ENCODE data around the gene MFAP4. TPM values are rescaled to one million over a fixed set of nuclear protein-coding genes. Genes with fewer than 3 reads are reported as not detected.
"Not testable (repeated sequence)": the region's sequence is repeated elsewhere in the genome, so short reads cannot be mapped to it uniquely, and the experiment has no call there.

Gene MFAP4
- total RNA-seq, 1 donor = 3.6 TPM

GRCh38 chr17:19354748-19355147, 32.2 kb downstream of the MFAP4 start:
- TF ChIP-seq CTCF (IDR thresholded peaks at IDR 0.05; ENCODE audit: extremely low read depth, low read depth, low read length) = no peak
- Histone ChIP-seq H3K4me1 (ENCODE audit: insufficient read depth, low read length) (peaks cover 15% of the 10 kb centered on the region), H3K4me2 (ENCODE audit: insufficient read depth, low read length) (no peak overlapping the region), H3K36me3 (ENCODE audit: insufficient read depth, low read length) (peaks cover 5% of the 10 kb centered on the region), H4K20me1 (ENCODE audit: insufficient read depth, low read length) (no peaks in the 10 kb centered on the region), H3K79me2 (ENCODE audit: insufficient read depth, low read length) (no peaks in the 10 kb centered on the region), H3K27ac (ENCODE audit: low read depth, low read length) (no peak overlapping the region), H3K4me3 (ENCODE audit: insufficient read depth, low read length) (no peak overlapping the region), H2AFZ (ENCODE audit: low read length) (no peak overlapping the region), H3K27me3 (ENCODE audit: insufficient read depth, low read length) (no peaks in the 10 kb centered on the region), H3K9me3 (ENCODE audit: low read depth, low read length) (no peaks in the 10 kb centered on the region)
- DNase-seq (ENCODE audit: insufficient read length, low spot score, missing footprints) = no peak

GRCh38 chr17:19353401-19353800, 33.6 kb downstream of the MFAP4 start:
- not testable (repeated sequence) for H3K27me3 ChIP-seq (ENCODE audit: insufficient read depth, low read length); H3K27ac ChIP-seq (ENCODE audit: low read depth, low read length); H3K4me3 ChIP-seq (ENCODE audit: insufficient read depth, low read length); H3K36me3 ChIP-seq (ENCODE audit: insufficient read depth, low read length); H3K9me3 ChIP-seq (ENCODE audit: low read depth, low read length); H3K4me2 ChIP-seq (ENCODE audit: insufficient read depth, low read length); H4K20me1 ChIP-seq (ENCODE audit: insufficient read depth, low read length); H2AFZ ChIP-seq (ENCODE audit: low read length); DNase-seq (ENCODE audit: insufficient read length, low spot score, missing footprints); H3K79me2 ChIP-seq (ENCODE audit: insufficient read depth, low read length)
- H3K4me1 ChIP-seq (ENCODE audit: insufficient read depth, low read length) = peaks cover 15% of the 10 kb centered on the region

- Histone ChIP-seq H4K20me1 (ENCODE audit: insufficient read depth, low read length) (no peaks in the 10 kb centered on the region), H3K36me3 (ENCODE audit: insufficient read depth, low read length) (no peaks in the 10 kb centered on the region), H3K9me3 (ENCODE audit: low read depth, low read length) (no peaks in the 10 kb centered on the region), H3K27ac (ENCODE audit: low read depth, low read length) (no peak overlapping the region), H3K79me2 (ENCODE audit: insufficient read depth, low read length) (no peaks in the 10 kb centered on the region), H3K27me3 (ENCODE audit: insufficient read depth, low read length) (no peaks in the 10 kb centered on the region), H2AFZ (ENCODE audit: low read length) (no peak overlapping the region), H3K4me3 (ENCODE audit: insufficient read depth, low read length) (no peak overlapping the region), H3K4me2 (ENCODE audit: insufficient read depth, low read length) (no peak overlapping the region), H3K4me1 (ENCODE audit: insufficient read depth, low read length) (peaks cover 24% of the 10 kb centered on the region)
- DNase-seq (ENCODE audit: insufficient read length, low spot score, missing footprints) = peak; percentile 71
- TF ChIP-seq CTCF (IDR thresholded peaks at IDR 0.05; ENCODE audit: extremely low read depth, low read depth, low read length) = no peak
Measured at GRCh38 chr17:19348806-19349205, 38.2 kb downstream of the MFAP4 start.

- Histone ChIP-seq H3K4me1 (ENCODE audit: insufficient read depth, low read length) (peaks cover 21% of the 10 kb centered on the region), H3K79me2 (ENCODE audit: insufficient read depth, low read length) (no peaks in the 10 kb centered on the region), H2AFZ (ENCODE audit: low read length) (no peak overlapping the region), H3K27me3 (ENCODE audit: insufficient read depth, low read length) (no peaks in the 10 kb centered on the region), H4K20me1 (ENCODE audit: insufficient read depth, low read length) (no peaks in the 10 kb centered on the region), H3K36me3 (ENCODE audit: insufficient read depth, low read length) (no peaks in the 10 kb centered on the region), H3K27ac (ENCODE audit: low read depth, low read length) (no peak overlapping the region), H3K4me2 (ENCODE audit: insufficient read depth, low read length) (no peak overlapping the region), H3K9me3 (ENCODE audit: low read depth, low read length) (no peaks in the 10 kb centered on the region), H3K4me3 (ENCODE audit: insufficient read depth, low read length) (no peak overlapping the region)
- no peak for DNase-seq (ENCODE audit: insufficient read length, low spot score, missing footprints)
- no peak for TF ChIP-seq CTCF (IDR thresholded peaks at IDR 0.05; ENCODE audit: extremely low read depth, low read depth, low read length)
Measured at GRCh38 chr17:19348081-19348650, 38.8 kb downstream of the MFAP4 start.
